ENCODE data around the gene CDH13.

GRCh38 chr16:83674931-83675535, 1048.3 kb downstream of the CDH13 start:
- TF ChIP-seq CTCF (tag by site-specific recombination; IDR thresholded peaks at IDR 0.05) (no peak), REST (tag by site-specific recombination; IDR thresholded peaks at IDR 0.05) (no peak), ZNF768 (tag by site-specific recombination; IDR thresholded peaks at IDR 0.05) (no peak), OVOL3 (tag by site-specific recombination; IDR thresholded peaks at IDR 0.05) (no peak), ZBTB1 (tag by site-specific recombination; IDR thresholded peaks at IDR 0.05) (no peak), ATF2 (tag by site-specific recombination; IDR thresholded peaks at IDR 0.05; ENCODE audit: low read depth) (no peak), KLF10 (tag by site-specific recombination; IDR thresholded peaks at IDR 0.05) (no peak), ZNF561 (tag by site-specific recombination; IDR thresholded peaks at IDR 0.05; ENCODE audit: borderline replicate concordance) (no peak), ZNF639 (tag by site-specific recombination; IDR thresholded peaks at IDR 0.05) (no peak), ZNF785 (tag by site-specific recombination; IDR thresholded peaks at IDR 0.05) (no peak), ZFP69B (tag by site-specific recombination; IDR thresholded peaks at IDR 0.05) (no peak), ZFP37 (tag by site-specific recombination; IDR thresholded peaks at IDR 0.05) (no peak), ZNF24 (tag by site-specific recombination; IDR thresholded peaks at IDR 0.05) (no peak), ZSCAN30 (tag by site-specific recombination; IDR thresholded peaks at IDR 0.05) (no peak)

All from HEK293 (cell line).